Right atrium auricular region (tissue), 2 donors: Measurements from ENCODE around the gene ITSN2. TPM values are rescaled to one million over a fixed set of nuclear protein-coding genes. Genes with fewer than 3 reads are reported as not detected.

Source experiments
- DNase-seq: peaks from one replicate; pipeline ENCODE4 v3.0.0-alpha.2; 2019; ENCODE audit warnings: low spot score
- H3K27ac ChIP-seq, 2 donors: fragments of 200-600 bp; sonication (generic); 1 replicate in 1 of 2; 2 replicates in 1 of 2; pipeline ENCODE4 v1.5.1; 2016 to 2019
- H3K27me3 ChIP-seq, 2 donors: fragments of 200-600 bp; sonication (generic); one replicate each; pipeline versions ENCODE4 v1.5.1 to v1.6.0; 2017 to 2019
- H3K36me3 ChIP-seq: fragments of 200-600 bp; sonication (generic); one replicate; pipeline ENCODE4 v1.5.1; 2016
- H3K4me1 ChIP-seq, 2 donors: fragments of 200-600 bp; sonication (generic); one replicate each; pipeline versions ENCODE4 v1.5.1 to v1.6.0; 2017 to 2019
- H3K4me3 ChIP-seq, 2 donors: fragments of 200-600 bp; sonication (generic); 1 replicate in 1 of 2; 2 replicates in 1 of 2; pipeline ENCODE4 v1.5.1; 2017 to 2019; ENCODE audit warnings: mild to moderate bottlenecking in 1 of 2, moderate library complexity in 1 of 2
- H3K9me3 ChIP-seq, 2 donors: fragments of 200-600 bp; sonication (generic); one replicate each; pipeline ENCODE4 v1.5.1; 2019
- total RNA-seq, 2 donors: library from RNA; depleted of rRNA; stranded (reverse); fragments of >200 nt; gene quantifications; one replicate each; pipeline ENCODE4 v1.1.0, GENCODE V29; 2016
- TF ChIP-seq, protein P1 (sequence below), 2 donors: fragments of 200-600 bp; sonication (generic); IDR thresholded peaks; one replicate each; pipeline ENCODE4 v1.5.1; 2019; ENCODE audit warnings: antibody characterized with exemption in 2 of 2

ITSN2 gene
- total RNA-seq, 2 donors from 2014 or later, result 40.1 to 40.4 TPM

GRCh38 chr2:24209389-24210105 lies 150.8 kb downstream of the ITSN2 start:
- Histone ChIP-seq H3K27me3 (no peaks in the 10 kb centered on the region), H3K27ac (no peak overlapping the region), H3K4me3 (no peak overlapping the region), H3K36me3 (peaks cover 75% of the 10 kb centered on the region), H3K9me3 (no peaks in the 10 kb centered on the region), H3K4me1 (no peaks in the 10 kb centered on the region)
- DNase-seq, result no peak
- TF ChIP-seq, protein P1, sequence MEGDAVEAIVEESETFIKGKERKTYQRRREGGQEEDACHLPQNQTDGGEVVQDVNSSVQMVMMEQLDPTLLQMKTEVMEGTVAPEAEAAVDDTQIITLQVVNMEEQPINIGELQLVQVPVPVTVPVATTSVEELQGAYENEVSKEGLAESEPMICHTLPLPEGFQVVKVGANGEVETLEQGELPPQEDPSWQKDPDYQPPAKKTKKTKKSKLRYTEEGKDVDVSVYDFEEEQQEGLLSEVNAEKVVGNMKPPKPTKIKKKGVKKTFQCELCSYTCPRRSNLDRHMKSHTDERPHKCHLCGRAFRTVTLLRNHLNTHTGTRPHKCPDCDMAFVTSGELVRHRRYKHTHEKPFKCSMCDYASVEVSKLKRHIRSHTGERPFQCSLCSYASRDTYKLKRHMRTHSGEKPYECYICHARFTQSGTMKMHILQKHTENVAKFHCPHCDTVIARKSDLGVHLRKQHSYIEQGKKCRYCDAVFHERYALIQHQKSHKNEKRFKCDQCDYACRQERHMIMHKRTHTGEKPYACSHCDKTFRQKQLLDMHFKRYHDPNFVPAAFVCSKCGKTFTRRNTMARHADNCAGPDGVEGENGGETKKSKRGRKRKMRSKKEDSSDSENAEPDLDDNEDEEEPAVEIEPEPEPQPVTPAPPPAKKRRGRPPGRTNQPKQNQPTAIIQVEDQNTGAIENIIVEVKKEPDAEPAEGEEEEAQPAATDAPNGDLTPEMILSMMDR (IDR thresholded peaks at IDR 0.05), result no peak

DNA sequence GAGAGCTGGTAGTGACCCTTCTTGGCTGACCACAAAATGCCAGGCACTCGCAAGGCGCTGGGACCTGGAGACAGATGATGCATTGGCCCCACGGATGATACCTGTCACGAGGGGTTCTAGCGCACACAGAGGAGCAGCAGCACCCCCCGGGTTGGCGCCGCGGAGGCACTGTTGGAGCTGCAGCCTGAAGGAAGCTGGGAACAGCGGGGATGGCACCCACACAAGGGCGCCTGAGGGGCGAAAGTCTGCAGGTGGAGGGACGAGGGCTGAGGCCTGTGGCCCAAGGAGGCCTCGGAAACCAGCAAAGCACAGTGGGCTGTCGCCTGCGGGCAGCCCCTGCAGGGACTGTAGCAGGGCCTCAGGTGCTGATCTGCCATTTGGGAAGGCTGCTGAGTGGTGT lies 151.8 kb downstream of the ITSN2 start:
- peaks cover 86% of the 10 kb centered on the region for H3K36me3 ChIP-seq
- H3K9me3 ChIP-seq, result no peaks in the 10 kb centered on the region
- TF ChIP-seq, protein P1 (IDR thresholded peaks at IDR 0.05), result no peak
- no peak for DNase-seq
- H3K4me1 ChIP-seq, result no peaks in the 10 kb centered on the region
- no peak overlapping the region for H3K4me3 ChIP-seq
- no peaks in the 10 kb centered on the region for H3K27me3 ChIP-seq
- no peak overlapping the region for H3K27ac ChIP-seq

- no peaks in the 10 kb centered on the region for H3K9me3 ChIP-seq
- H3K4me3 ChIP-seq, result no peak overlapping the region
- H3K36me3 ChIP-seq, result peaks cover 86% of the 10 kb centered on the region
- TF ChIP-seq, protein P1 (IDR thresholded peaks at IDR 0.05), result no peak
- DNase-seq, result no peak
- no peak overlapping the region for H3K27ac ChIP-seq
- no peaks in the 10 kb centered on the region for H3K27me3 ChIP-seq
- H3K4me1 ChIP-seq, result no peaks in the 10 kb centered on the region
Measured at GRCh38 chr2:24207359-24207758, 153.0 kb downstream of the ITSN2 start.

GRCh38 chr2:24206714-24207113 lies 153.6 kb downstream of the ITSN2 start:
- Histone ChIP-seq H3K9me3 (no peaks in the 10 kb centered on the region), H3K4me1 (no peaks in the 10 kb centered on the region), H3K4me3 (no peak overlapping the region), H3K27ac (no peak overlapping the region), H3K27me3 (no peaks in the 10 kb centered on the region), H3K36me3 (peaks cover 80% of the 10 kb centered on the region)
- TF ChIP-seq, protein P1 (IDR thresholded peaks at IDR 0.05), result no peak
- DNase-seq, result no peak

GRCh38 chr2:24206242-24206641 lies 154.1 kb downstream of the ITSN2 start:
- DNase-seq, result no peak
- Histone ChIP-seq H3K27me3 (no peaks in the 10 kb centered on the region), H3K27ac (no peak overlapping the region), H3K36me3 (peaks cover 75% of the 10 kb centered on the region), H3K9me3 (no peaks in the 10 kb centered on the region), H3K4me1 (no peaks in the 10 kb centered on the region), H3K4me3 (no peak overlapping the region)
- TF ChIP-seq, protein P1 (IDR thresholded peaks at IDR 0.05), result no peak

DNA sequence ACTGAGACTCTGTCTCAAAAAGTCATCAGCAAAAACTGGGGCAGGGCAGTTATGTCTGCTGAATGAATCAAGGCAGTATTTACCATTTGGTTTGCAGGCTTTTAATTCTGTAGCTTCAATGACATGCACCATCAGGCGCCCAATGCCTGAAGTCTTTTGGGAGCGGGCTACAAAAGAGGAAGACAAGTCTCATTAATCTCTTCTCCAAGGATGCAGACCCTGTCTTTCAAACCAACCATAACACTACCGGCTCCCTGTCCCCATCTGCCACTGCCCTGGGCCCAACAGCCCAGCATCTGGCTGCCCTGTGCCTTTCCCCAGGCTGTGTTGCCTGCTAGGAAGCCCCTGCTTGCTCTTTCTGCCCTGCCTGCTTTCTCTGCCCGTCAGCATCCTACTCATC lies 155.2 kb downstream of the ITSN2 start:
- Histone ChIP-seq H3K4me1 (peaks cover 0 to 6% of the 10 kb centered on the region in 2 donors), H3K4me3 (no peak overlapping the region), H3K27ac (no peak overlapping the region), H3K36me3 (peaks cover 65% of the 10 kb centered on the region), H3K27me3 (no peaks in the 10 kb centered on the region), H3K9me3 (no peaks in the 10 kb centered on the region)
- no peak for DNase-seq
- TF ChIP-seq, protein P1 (IDR thresholded peaks at IDR 0.05), result no peak
